Measurements from ENCODE around the gene ASIC2. TPM values are rescaled to one million over a fixed set of nuclear protein-coding genes. Genes with fewer than 3 reads are reported as not detected.

Gene ASIC2
- total and polyA plus RNA-seq, 10 donors, result not detected

- 74 to 82% (median 78%) methylated on average over 3 of the region's 3 CpGs for WGBS, 5 donors
- intact Hi-C loops (cut with DNase I; ENCODE audit: low total_unique reads), result no loop called here
- no peak overlapping the region for H3K4me3 ChIP-seq
These were observed 167.5 kb downstream of the ASIC2 start for GRCh38 chr17:33125552-33125950.

GRCh38 chr17:33124871-33125551 lies 168.1 kb downstream of the ASIC2 start:
- no peaks in the 10 kb centered on the region for H3K36me3 ChIP-seq
- H3K4me1 ChIP-seq, result no peaks in the 10 kb centered on the region
- H3K27ac ChIP-seq, result no peak overlapping the region
- DNase-seq, result no peak
- intact Hi-C loops (cut with DNase I; ENCODE audit: low total_unique reads), result no loop called here
- peaks cover 0 to 28% (median 0%) of the 10 kb centered on the region in 7 donors for H3K27me3 ChIP-seq (replicated peaks in 1 of 7)
- no peaks in the 10 kb centered on the region for H3K9me3 ChIP-seq
- 53 to 85% (median 71%) methylated on average over 3 of the region's 3 CpGs for WGBS, 5 donors
- no peak overlapping the region for H3K4me3 ChIP-seq
- TF ChIP-seq POLR2A (IDR thresholded peaks at IDR 0.05), result no peak
- TF ChIP-seq CTCF (IDR thresholded peaks at IDR 0.05 in 8 of 11, conservative IDR thresholded peaks at IDR 0.05 in 3 of 11), result no peak
- TF ChIP-seq POLR2AphosphoS5 (IDR thresholded peaks at IDR 0.05), result no peak

More at GRCh38 chr17:33125552-33125950, 167.5 kb downstream of the ASIC2 start:
- H3K36me3 ChIP-seq, result no peaks in the 10 kb centered on the region
- no peaks in the 10 kb centered on the region for H3K9me3 ChIP-seq
- H3K27ac ChIP-seq, result no peak overlapping the region
- H3K27me3 ChIP-seq (replicated peaks in 1 of 7), result peaks cover 0 to 31% (median 0%) of the 10 kb centered on the region in 7 donors
- DNase-seq, result no peak
- H3K4me1 ChIP-seq, result no peaks in the 10 kb centered on the region
- TF ChIP-seq POLR2AphosphoS5 (IDR thresholded peaks at IDR 0.05) (no peak), POLR2A (IDR thresholded peaks at IDR 0.05) (no peak), CTCF (IDR thresholded peaks at IDR 0.05 in 8 of 11, conservative IDR thresholded peaks at IDR 0.05 in 3 of 11) (no peak)

- Histone ChIP-seq H3K36me3 (no peaks in the 10 kb centered on the region), H3K27me3 (replicated peaks in 1 of 7) (peaks cover 0 to 22% (median 0%) of the 10 kb centered on the region in 7 donors), H3K4me1 (no peaks in the 10 kb centered on the region), H3K4me3 (no peak overlapping the region), H3K9me3 (no peaks in the 10 kb centered on the region), H3K27ac (no peak overlapping the region)
- intact Hi-C loops (cut with DNase I; ENCODE audit: low total_unique reads), result no loop called here
- no peak for TF ChIP-seq POLR2AphosphoS5 (IDR thresholded peaks at IDR 0.05)
- TF ChIP-seq POLR2A (IDR thresholded peaks at IDR 0.05), result no peak
- TF ChIP-seq CTCF (IDR thresholded peaks at IDR 0.05 in 8 of 11, conservative IDR thresholded peaks at IDR 0.05 in 3 of 11), result no peak
- no peak for DNase-seq
These were observed 168.9 kb downstream of the ASIC2 start for GRCh38 chr17:33124185-33124584.

- Histone ChIP-seq H3K36me3 (no peaks in the 10 kb centered on the region), H3K4me3 (no peak overlapping the region), H3K4me1 (no peaks in the 10 kb centered on the region), H3K27ac (no peak overlapping the region), H3K27me3 (replicated peaks in 1 of 7) (peaks cover 0 to 22% (median 0%) of the 10 kb centered on the region in 7 donors), H3K9me3 (no peaks in the 10 kb centered on the region)
- TF ChIP-seq CTCF (IDR thresholded peaks at IDR 0.05 in 8 of 11, conservative IDR thresholded peaks at IDR 0.05 in 3 of 11) (no peak), POLR2A (IDR thresholded peaks at IDR 0.05) (no peak), POLR2AphosphoS5 (IDR thresholded peaks at IDR 0.05) (no peak)
- WGBS, 5 donors, result 43 to 71% (median 45%) methylated on average over 1 of the region's 1 CpG
- intact Hi-C loops (cut with DNase I; ENCODE audit: low total_unique reads), result no loop called here
- no peak for DNase-seq
These were observed 171.3 kb downstream of the ASIC2 start for GRCh38 chr17:33121756-33122155.
